Fibroblast of gingiva (primary cell): ENCODE data around the gene PRR7.
"Not testable (repeated sequence)": the region's sequence is repeated elsewhere in the genome, so short reads cannot be mapped to it uniquely, and the experiment has no call there.

Experiments
- DNase-seq: peaks from one replicate; pipeline ENCODE4 v3.0.0-alpha.2; 2011; ENCODE audit warnings: low read depth

Gene PRR7

DNA sequence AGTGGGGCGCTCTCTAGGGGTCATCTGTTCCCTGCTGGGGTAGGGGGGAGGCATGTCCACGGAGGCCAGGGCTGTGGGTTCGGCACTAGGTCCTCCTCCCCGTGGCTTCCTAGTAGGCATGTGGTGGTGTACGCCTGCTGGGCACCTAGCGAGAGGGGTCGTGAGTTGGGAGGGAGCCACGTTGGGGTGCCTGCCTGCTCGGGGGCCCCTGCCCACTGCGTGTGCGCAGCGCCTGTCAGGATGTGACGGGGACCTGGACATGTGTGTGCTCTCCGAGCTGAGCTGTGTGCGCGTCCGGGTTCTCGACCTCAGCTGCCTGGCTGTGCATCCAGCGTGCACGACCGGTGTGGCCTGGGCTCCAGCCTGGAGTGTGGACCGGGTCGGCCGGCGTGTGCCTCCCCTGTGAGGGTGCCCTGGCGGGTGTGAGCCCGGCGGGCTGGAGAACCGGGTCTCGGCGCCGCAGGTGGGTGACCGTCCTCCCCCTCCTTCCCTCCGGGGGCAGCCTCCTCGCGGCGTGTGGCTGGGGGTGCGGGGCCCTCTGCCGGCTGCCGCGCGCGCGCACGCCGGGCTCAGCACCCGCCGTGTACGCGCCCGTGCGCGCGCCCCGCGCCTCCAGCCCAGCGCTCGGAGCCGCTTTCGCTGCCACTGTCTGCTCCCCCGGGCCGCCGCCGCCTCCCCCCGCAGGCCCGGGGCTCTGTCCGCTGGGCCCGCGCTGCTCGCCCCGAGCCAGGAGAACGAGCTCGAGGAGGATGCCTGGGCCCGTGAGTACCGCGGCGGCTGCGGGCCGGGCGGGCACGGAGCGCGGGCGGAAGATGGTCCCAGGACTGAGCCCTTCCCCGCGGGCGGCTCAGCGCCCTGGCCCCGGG is at the start of gene PRR7:
Gene PRR7, plus strand, starts transcription at position 615 of the 866 bp plus-strand sequence. CDS start 8,254 bp downstream, outside the sequence.
- DNase-seq, result peak; percentile 74

GRCh38 chr5:177397875-177398390 is 48.7 kb upstream of the PRR7 start:
- DNase-seq, result no peak

DNA sequence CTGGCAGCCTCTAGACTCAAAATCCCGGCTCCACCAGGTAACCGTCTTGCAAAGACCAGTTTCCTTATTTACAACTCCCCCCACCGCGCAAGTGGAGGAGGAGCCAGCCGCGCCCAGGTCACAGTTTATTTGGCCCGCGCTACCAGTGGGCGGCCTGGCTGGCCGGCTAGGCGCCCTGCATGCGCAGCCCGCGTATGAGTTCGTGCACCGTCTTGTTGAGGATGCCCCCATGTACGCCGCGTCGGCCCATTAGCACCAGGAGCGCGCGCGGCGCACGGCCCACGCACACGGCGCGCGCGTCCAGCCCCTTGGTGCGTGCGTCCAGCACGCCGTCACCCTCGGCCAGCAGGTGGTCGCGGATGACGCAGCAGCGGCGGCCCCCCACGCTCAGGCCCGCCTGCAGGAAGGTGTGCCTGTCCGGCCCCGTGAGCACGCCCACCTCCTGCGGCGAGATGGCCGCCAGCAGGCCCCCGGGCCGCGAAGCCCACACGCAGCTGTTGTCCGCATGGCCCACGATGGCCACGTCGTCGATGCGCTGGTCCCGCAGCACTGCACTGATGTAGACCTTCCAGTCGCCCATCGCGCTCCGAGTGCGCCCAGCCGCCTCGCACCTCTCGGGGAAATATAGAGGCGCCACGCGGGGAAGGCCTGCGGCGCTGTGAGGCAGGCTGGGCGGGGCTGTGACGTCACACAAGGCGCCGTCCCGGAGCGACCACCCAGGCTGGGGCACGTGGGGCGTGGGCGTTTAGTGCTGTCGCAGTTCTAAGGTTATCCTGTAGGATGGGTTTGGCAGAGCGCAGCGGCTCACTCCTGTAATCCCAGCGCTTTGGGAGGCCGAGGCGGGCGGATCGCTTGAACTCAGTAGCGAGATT is 46.4 kb upstream of the PRR7 start, which contains the start of gene PFN3:
Gene PFN3, minus strand, starts transcription at position 665 of the 872 bp plus-strand sequence. Its CDS starts 85 bp downstream, at position 580.
- DNase-seq, result no peak

DNA sequence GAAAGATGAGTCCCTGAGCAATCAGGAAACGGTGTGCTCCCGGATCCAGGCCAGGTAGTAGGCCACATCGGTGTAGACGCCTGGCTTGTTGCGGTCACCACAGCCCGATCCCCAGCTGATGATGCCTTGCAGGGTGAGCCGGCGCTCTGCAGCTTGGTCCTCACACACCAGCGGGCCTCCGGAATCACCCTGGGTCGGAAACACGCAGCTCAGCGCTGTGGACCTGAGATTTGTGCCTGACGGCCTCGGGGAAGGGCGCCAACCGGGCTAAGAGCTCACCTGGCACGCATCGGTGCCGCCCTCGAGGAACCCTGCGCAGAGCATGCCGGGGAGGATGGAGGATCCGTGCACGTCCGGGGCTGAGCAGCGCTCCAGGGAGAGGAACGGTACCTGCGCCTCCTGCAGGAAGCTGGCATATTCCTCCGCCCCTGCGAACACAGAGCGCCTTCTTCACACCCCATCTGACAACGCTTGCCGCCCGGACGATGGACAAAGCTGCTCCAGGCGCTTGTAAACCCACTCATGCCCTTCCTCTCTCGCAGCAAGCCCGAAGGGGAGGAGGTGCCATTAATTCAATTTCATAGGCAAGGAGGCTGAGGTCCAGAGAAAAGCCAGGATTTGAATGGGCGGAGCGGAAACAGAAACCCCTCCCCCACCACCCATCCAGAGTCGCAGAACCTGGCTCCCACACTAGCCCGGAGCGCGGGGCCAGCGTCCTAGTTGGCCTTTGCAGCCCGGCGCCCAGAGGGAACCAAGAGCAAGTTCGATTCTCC is 44.2 kb upstream of the PRR7 start:
- peak; percentile 31 for DNase-seq

DNA sequence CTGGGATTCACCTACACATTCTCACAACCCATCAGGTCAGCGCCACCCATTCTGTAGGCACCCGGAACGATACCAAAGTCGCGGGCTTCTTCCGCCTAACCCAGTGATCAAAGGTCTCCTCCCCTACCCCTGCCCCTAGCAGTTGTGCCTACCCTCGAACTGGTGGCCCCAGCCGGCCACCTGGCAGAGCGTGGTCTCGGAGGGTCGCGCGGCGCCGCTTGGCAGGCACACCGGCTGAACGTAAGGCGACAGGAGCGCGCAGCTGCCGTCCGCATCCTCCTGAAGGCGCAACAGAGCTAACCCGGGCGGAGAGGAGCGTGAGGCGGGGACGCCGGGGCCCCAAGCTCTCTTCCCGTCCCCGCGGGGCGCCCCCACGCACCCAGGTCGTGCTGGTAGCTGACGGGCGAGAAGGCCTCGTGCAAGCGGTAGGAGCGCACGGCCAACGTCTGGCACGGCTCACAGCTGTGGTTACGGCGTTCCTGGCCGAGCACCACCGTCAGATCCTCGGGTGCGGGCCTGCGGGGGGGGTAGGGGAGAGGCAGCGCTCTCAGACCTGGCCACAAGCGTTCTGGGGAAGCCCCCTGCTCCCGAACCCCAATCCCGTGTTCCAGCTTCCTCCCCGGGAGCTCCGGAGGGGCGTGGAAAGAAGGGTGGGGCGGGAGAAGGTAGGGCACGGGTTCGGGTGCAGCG is 43.4 kb upstream of the PRR7 start:
- DNase-seq, result no peak

GRCh38 chr5:177403792-177404640 is 42.6 kb upstream of the PRR7 start:
- peak; percentile 77 for DNase-seq

DNA sequence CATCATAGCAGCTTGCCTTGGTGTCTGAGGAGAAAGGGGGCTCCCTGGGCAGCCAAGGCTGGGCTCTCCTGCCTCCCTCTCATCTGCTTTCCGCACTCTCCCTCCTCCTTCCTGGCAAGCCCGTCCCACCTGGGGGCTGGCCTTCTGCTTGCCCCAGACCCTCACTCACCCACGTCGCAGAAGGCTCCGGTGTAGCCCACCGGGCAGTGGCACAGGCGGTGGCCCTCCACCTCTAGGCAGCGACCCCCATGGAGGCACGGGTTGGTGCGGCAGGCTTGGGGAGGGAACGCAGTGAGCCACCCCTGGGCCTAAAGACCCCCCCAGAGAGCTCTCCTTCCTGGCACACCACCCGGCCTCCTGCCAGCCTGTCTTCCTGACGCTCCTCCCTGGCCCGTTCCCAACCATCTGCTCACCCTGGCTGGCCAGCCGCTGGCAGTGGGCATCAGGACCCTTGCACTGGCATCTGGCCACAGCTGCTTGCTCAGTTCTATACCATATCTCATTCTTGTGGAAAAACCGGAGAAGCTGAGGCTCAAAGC is 41.9 kb upstream of the PRR7 start:
- no peak for DNase-seq

- DNase-seq, result no peak
These were observed 41.3 kb upstream of the PRR7 start for GRCh38 chr5:177405312-177405711.

- DNase-seq, result no peak
These were observed 40.8 kb upstream of the PRR7 start for GRCh38 chr5:177405805-177406204.

GRCh38 chr5:177409043-177409801 is 37.4 kb upstream of the PRR7 start, which contains the start of gene F12:
F12 (minus strand) TSS chr5:177409564; CDS start chr5:177409527, 37 bp downstream.
- no peak for DNase-seq

- no peak for DNase-seq
These were observed 36.0 kb upstream of the PRR7 start for GRCh38 chr5:177410575-177410974.

GRCh38 chr5:177412603-177413233 is 33.9 kb upstream of the PRR7 start:
- DNase-seq, result no peak

- DNase-seq, result no peak
These were observed 32.1 kb upstream of the PRR7 start for GRCh38 chr5:177414481-177414880.

DNA sequence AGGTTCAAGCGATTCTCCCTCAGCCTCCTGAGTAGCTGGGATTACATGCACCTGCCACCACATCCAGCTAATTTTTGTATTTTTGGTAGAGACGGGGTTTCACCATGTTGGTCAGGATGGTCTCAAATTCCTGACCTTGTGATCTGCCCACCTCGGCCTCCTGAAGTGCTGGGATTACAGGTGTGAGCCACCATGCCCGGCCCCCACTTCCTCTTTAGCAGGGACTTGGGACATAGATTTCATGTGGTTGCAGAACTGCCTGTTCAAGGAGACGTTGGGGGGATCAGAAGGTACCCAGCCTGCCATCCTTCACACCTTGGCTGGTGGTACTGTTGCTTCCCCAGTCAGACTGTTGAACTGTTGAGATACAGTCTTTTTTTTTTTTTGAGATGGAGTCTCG is 29.5 kb upstream of the PRR7 start:
- not testable (repeated sequence) for DNase-seq

DNA sequence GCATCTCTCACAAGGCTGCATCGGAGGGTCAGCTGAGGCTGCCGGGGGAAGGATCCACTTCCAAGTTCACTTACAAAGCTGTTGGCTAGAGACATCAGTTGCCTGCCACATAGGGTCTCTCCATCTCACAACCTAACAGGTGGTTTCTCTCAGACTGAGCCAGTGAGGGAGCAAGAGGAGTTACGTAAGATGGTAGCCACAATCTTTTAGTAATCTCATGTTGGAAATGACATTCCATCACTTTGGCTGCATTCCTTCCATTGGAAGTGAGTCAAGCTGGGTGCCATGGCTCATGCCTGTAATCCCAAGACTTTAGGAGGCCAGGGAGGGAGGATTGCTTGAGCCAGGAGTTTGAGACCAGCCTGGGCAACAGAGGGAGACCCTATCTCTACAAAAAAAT is 27.6 kb upstream of the PRR7 start:
- peak; percentile 39 for DNase-seq

DNA sequence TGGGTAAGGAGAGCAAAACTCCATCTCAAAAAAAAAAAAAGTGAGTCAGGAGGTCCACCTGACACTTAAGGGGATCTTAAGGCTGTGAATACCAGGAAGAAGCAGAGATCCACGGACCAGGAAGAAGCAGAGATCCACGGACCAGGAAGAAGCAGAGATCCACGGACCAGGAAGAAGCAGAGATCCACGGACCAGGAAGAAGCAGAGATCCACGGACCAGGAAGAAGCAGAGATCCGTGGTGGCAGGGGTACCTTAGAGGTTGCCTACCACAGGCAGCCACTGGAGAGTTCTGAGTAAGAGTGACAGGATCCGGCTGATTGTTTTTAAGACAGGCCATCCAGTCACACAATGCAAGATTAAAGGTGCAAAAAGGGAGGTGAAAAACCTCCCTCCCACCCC is 26.1 kb upstream of the PRR7 start:
- DNase-seq, result not testable (repeated sequence)

GRCh38 chr5:177421062-177421798 is 25.4 kb upstream of the PRR7 start:
- no peak for DNase-seq

DNA sequence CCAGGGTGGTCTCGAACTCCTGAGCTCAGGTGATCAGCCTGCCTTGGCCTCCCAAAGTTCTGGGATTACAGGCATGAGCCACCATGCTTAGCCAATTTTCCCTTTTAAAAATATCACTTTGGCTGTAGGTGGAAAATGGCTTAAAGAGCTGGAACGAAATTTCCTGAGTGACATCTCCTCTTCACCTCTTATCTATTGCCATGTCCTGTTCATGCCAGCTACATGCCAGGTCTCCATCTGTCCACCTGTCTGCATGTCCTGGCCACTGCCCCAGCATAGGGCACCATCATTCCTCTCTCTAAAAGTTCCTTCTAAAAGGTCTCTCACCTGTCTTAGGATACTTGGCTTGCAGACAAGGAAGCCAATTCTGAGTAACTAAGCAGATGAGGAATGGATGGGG is 22.9 kb upstream of the PRR7 start:
- no peak for DNase-seq
